ENCODE measurements around the gene PITHD1. TPM values are rescaled to one million over a fixed set of nuclear protein-coding genes. Genes with fewer than 3 reads are reported as not detected.
A peak's percentile ranks its signal among the peaks of the same experiment; 100 is the strongest.
"Not testable (repeated sequence)": the region's sequence is repeated elsewhere in the genome, so short reads cannot be mapped to it uniquely, and the experiment has no call there.

PITHD1 gene
- total and polyA plus RNA-seq, 8 donors, result 48.0 to 71.0 (median 58.4) TPM

GRCh38 chr1:23774174-23774880 is 3.9 kb upstream of the PITHD1 start:
- ATAC-seq (no peak), DNase-seq (no peak)
- no peak overlapping the region for H3K27ac ChIP-seq
- no peaks in the 10 kb centered on the region for H3K9me3 ChIP-seq
- H3K36me3 ChIP-seq, result no peaks in the 10 kb centered on the region
- no peaks in the 10 kb centered on the region for H3K27me3 ChIP-seq
- no peak for TF ChIP-seq CTCF (IDR thresholded peaks at IDR 0.05)
- intact Hi-C loops (cut with DNase I), result no loop called here
- H3K4me1 ChIP-seq, result peaks cover 8 to 22% of the 10 kb centered on the region in 2 donors
- no peak overlapping the region for H3K4me3 ChIP-seq

DNA sequence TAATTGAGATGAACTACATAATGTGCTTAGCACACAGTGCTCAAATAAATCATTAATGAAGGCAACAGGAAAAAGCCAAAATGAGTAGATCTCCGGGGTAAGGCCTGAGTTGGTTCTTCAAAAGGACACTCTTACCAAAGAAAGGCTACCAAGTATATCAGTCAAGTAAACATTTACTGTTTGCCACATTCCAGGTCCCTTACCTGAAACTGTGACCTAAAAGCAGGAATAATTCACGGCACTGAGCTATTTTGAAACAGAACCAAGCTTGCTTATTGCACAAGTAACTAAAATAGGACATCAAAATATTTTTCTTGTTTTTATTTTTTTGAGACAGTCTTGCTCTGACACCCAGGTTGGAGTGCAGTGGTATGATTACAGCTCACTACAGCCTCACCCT is 2.0 kb upstream of the PITHD1 start:
- intact Hi-C loops (cut with DNase I), result no loop called here
- ATAC-seq, result no peak
- H3K36me3 ChIP-seq, result peaks cover 0 to 7% of the 10 kb centered on the region in 2 donors
- DNase-seq, result no peak
- no peak overlapping the region for H3K4me3 ChIP-seq
- TF ChIP-seq CTCF (IDR thresholded peaks at IDR 0.05), result no peak
- no peaks in the 10 kb centered on the region for H3K9me3 ChIP-seq
- H3K4me1 ChIP-seq, result peaks cover 15 to 41% of the 10 kb centered on the region in 2 donors
- no peaks in the 10 kb centered on the region for H3K27me3 ChIP-seq
- H3K27ac ChIP-seq, result no peak overlapping the region

DNA sequence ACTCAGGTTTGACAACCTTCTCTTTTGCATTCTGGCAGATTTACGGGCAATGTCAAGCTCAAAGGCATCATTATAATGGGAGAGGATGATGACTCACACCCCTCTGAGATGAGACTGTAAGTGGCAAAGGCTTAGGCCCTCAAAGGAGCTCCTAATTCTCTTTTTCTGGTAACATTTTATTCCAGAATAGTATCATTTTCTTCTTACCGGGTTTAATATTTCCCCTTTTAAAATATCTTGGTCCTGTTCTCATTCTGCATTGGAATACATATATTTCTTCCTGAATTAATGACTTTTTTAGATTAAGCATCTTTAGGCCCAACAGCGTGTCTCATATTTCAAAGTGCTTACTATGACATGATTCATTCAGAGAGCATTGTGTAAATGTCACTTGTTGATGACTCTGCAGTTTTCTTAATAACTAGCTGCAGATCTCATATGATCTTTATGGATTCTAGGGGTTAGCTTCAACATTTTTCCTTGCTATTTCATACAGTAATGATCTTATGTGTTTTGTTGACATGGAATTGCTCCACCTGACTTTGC is 1.7 kb downstream of the PITHD1 start:
- Histone ChIP-seq H3K4me3 (peak overlapping the region in 1 of 2 donors; percentile 69), H3K27me3 (no peaks in the 10 kb centered on the region), H3K9me3 (no peaks in the 10 kb centered on the region), H3K36me3 (peaks cover 0 to 31% of the 10 kb centered on the region in 2 donors), H3K27ac (peak overlapping the region in 1 of 2 donors; percentile 46), H3K4me1 (peaks cover 15 to 38% of the 10 kb centered on the region in 2 donors)
- TF ChIP-seq CTCF (IDR thresholded peaks at IDR 0.05), result no peak
- ATAC-seq (no peak), DNase-seq (no peak)
- intact Hi-C loops (cut with DNase I), result no loop called here

DNA sequence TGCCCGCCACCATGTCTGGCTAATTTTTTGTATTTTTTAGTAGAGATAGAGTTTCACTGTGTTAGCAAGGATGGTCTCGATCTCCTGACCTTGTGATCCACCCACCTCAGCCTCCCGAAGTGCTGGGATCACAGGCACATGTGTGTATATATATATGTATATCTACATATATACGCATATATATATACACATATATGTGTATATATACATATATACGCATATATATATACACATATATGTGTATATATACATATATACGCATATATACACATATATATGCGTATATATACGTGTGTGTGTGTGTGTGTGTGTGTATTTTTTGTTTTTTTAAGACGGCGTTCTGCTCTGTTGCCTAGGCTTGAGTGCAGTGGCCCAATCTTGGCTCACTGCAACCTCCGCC is 4.9 kb downstream of the PITHD1 start:
- ATAC-seq; H3K4me3 ChIP-seq; H3K27ac ChIP-seq; DNase-seq; H3K27me3 ChIP-seq; H3K9me3 ChIP-seq; intact Hi-C loops (cut with DNase I): not testable (repeated sequence)
- peaks cover 12 to 26% of the 10 kb centered on the region in 2 donors for H3K4me1 ChIP-seq
- H3K36me3 ChIP-seq, result peaks cover 0 to 63% of the 10 kb centered on the region in 2 donors

DNA sequence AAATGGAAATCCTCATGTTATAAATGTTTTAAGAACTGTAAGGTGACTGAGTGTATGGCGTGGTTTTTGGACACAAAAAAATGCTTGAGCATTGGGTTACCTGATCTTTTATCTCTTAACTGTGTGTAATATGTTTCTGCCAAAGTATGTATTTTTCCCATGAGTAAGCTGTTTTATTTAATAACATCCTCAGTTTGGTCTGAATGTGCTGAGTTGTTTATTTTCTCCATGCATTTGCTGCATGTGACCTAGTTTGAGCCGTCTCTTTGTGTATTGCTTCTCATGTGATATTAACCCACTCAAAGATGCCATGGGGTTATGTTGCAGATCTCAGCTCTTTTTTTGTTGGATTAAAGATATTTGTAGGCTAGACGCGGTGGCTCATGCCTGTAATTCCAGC is 6.6 kb downstream of the PITHD1 start:
- intact Hi-C loops (cut with DNase I), result no loop called here
- DNase-seq (no peak), ATAC-seq (no peak)
- no peak overlapping the region for H3K4me3 ChIP-seq
- H3K36me3 ChIP-seq, result peaks cover 0 to 69% of the 10 kb centered on the region in 2 donors
- peak overlapping the region in 1 of 2 donors; percentile 13 for H3K27ac ChIP-seq
- no peak for TF ChIP-seq CTCF (IDR thresholded peaks at IDR 0.05)
- H3K9me3 ChIP-seq, result no peaks in the 10 kb centered on the region
- peaks cover 2 to 14% of the 10 kb centered on the region in 2 donors for H3K4me1 ChIP-seq
- no peaks in the 10 kb centered on the region for H3K27me3 ChIP-seq
